Measurements from ENCODE around the gene PCK2.

The PCK2 gene

DNA sequence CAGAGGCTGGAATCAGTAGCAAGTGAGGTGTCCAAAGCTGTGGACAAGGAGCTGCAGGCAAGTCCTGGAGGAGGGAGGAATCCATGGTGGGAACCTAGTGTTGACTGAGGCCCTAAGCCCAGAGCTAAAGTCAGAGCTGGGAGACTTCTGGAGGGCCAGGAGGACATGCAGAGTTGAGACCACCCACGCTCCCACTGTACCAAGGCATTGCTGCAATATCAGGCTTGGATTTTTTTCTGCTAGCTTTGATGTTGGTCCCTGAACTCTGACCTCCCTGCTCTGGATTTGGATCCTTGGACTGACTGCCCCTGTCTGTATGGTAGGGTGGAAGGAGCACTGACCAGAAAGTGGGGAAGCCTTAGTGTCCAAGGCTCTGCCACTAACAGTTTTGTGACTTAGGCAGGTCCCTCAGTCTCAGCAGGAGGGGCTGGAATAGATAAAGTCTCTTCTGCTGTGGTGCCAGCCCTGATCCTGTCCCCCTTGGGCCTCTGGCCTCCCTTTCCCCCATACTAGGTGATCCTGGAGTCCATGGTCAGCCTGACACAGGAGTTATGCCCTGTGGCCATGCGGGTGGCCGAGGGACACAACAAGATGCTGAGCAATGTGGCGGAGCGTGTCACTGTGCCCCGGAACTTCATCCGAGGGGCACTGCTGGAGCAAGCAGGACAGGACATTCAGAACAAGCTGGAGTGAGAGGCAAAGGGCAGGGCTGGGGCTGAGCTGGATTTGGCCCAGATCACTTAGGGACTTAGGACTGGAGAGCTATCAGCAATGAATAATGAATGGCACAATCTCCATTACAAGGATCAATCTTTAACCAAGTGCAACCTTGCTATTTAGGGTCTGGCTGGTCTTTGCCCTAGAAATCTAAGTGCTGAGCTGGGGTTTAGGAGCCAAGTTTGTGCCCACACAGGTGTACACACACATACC lies 32.9 kb upstream of the PCK2 start:
- DNase-seq (ENCODE audit: low read depth), result no peak

GRCh38 chr14:24062216-24062980 lies 31.7 kb upstream of the PCK2 start:
- no peak for DNase-seq (ENCODE audit: low read depth)

DNA sequence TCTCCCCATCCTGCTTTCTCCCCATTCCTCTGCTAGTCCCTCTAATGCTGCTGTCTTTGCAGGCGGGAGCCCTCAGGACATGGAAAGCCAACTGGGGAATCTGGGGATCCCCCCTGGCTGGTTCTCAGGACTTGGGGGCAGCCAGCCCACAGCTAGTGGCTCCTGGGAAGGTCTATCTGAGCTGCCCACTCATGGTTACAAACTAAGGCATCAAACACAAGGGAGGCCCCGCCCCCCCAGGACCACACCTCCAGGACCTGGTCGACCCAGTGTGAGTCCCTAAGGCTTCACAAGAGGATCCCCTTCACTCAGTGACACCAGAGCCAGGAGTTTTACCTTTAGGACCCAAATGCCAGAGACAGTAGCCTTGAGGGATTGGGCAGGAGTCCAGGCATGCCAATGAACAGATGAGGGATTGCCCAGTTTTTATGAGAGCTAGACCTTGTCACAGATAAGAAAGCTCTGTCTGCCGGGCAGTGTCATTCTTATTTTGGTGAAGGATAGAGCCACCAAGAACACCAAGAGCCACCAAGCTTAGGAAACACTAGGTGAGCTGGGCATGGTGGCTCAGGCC lies 30.8 kb upstream of the PCK2 start:
- DNase-seq (ENCODE audit: low read depth), result no peak

DNA sequence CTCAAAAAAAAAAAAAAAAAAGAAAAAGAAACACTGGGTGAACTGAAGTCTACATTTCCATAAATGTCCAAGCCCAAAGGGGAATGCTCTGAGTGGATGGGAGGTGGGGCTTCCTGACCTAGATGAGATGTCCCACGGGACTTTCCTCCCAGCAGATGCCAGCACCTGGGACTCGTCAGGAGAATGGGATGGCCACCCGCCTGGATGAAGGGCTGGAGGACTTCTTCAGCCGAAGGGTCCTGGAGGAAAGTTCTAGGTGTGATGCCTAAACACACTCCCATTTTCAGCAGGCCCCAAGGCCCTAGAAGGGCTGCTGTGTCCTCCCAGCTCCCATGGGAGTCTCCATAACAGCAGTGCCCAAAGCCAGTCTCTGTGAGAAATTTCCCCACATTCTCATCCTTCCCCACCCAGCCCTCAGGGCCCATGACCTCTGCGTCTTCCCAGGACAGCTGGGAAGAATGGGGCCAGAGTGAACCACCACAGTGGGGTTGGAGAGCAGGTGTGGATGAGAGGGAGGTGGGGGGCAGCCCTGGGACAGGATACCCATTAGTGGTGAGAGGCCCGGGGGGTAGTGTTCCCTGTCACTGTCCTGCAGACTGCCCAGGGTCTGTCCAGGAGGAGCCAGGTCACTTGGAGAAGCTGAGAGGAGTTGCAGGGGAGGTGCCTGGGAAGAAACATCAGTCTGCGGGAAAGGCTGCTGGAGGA lies 29.9 kb upstream of the PCK2 start:
- DNase-seq (ENCODE audit: low read depth), result no peak

DNA sequence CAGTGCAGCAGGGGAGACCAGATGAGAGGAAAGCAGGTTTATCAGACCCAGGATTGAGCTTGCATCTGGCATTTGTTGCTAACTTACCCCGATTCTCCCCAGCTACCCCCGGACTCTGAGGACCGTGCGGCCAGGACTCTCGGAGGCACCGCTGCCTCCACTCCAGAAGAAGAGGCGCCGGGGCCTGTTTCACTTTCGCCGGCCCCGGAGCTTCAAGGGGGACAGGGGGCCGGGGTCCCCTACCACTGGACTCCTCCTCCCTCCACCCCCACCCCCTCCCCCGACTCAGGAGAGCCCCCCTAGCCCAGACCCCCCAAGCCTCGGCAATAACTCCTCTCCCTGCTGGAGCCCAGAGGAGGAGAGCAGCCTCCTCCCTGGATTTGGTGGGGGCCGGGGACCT lies 29.3 kb upstream of the PCK2 start:
- no peak for DNase-seq (ENCODE audit: low read depth)

GRCh38 chr14:24065408-24065807 lies 28.7 kb upstream of the PCK2 start:
- DNase-seq (ENCODE audit: low read depth), result no peak

DNA sequence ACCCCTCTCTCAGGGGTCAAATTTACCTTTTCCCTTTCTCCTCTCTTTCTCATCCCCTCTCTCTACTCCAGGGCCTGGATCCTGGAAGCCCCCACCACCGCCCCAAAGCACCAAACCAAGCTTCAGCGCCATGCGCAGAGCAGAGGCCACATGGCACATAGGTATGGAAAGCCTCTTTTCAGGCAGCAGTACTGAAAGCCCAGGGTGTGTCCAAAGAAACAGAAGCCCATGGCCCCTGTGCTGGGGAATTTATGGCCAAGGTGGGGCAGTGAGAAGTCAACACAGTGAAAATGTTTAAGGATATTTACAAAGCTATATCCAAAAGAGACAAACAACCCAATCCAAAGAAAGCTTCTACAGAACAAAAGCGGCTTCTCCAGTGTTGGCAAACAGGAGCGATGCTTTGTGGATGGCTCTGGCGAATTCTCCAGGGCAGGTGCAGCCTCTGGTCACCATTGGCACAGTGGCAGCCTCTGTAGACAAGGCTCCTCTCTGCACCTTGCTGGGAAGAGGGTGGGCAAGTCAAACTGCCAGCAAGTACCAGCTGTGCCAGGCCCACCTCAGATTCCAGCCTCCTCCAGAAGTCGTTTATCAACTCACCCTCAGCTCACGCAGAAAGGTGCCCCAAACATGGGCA lies 27.5 kb upstream of the PCK2 start:
- no peak for DNase-seq (ENCODE audit: low read depth)

DNA sequence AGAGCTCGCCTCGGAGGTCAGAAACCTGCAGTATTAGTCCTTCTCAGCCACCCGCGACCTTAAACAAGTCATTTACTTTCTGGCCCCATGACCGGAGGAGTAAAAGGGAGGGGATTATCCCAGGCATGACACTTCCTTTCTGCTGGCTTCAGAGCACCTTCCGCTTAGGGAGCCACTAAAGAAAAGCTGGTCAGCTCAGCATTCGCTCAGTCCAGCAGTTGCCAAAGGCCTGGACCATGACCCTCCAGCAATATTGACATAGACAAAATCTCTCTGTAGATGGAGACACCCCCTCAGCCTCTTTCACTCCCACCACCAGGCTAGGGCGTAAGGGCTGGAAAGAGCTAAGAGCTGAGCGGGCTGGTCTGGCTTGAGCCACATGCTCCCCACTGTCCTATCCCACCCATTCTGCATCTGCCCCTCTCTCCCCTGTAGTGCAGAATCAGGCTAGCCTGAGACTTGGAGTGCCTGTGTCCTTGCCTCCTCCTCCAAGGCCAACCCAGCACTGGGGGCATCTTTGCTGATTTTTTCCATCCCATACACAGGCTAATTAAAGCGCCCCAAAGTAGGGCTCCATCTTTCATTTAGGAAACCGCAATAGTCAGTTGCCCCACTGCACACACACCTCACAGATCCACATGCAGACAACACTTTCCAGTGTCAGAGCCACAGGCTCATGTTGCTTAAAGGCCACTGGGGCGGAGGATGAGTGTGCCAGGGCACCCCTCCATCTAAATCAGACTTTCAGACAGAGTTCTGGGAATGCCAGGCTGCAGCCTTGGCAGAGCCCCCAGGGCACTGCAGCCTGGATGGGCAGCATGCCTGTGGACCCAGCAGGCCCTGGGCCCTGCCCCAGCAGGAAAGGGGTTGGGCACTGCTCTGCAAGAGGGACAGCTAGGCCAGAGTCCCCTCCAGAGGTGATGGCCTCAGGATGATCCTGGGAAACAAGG lies 26.7 kb upstream of the PCK2 start:
- DNase-seq (ENCODE audit: low read depth), result no peak

GRCh38 chr14:24068711-24069410 lies 25.2 kb upstream of the PCK2 start:
- no peak for DNase-seq (ENCODE audit: low read depth)

GRCh38 chr14:24069411-24069735 lies 24.7 kb upstream of the PCK2 start:
- DNase-seq (ENCODE audit: low read depth), result no peak

GRCh38 chr14:24070285-24071143 lies 23.6 kb upstream of the PCK2 start:
- no peak for DNase-seq (ENCODE audit: low read depth)

DNA sequence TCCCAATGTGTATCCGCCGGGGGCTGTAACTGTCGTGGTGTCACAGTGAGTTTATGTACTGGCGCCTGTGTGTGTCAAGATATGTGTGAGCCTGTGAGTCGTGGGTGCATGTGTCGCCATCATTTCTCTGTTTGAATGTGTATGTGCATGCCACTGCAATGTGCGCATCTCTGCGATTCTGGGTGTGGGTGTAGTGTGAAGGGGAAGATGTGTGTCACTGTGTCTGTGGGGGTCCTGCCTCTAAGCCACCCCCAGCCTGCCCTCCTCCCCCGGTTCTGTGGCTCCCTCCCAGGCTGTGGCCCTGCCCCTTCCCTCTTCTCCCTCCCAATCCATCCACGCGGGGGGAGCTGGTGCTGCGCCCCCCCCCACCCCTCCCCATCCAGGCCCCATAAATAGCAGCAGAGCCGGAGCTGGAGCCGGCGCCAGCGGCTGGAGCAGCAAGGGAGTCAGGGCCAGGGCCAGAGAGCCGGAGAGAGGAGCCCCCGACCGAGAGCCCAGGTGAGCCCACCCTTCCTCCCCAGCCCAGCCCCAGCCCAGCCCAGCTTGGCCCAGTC lies 22.9 kb upstream of the PCK2 start, which contains the start of gene CPNE6:
CPNE6 (plus strand) TSS at position 419 of the 554 bp plus-strand sequence. CDS start 1,375 bp downstream, outside the sequence.
- no peak for DNase-seq (ENCODE audit: low read depth)

GRCh38 chr14:24071836-24072430 lies 22.2 kb upstream of the PCK2 start:
- DNase-seq (ENCODE audit: low read depth), result no peak

GRCh38 chr14:24072436-24072835 lies 21.7 kb upstream of the PCK2 start:
- DNase-seq (ENCODE audit: low read depth), result no peak

- DNase-seq (ENCODE audit: low read depth), result no peak
These were observed 20.9 kb upstream of the PCK2 start for GRCh38 chr14:24072881-24073877.

DNA sequence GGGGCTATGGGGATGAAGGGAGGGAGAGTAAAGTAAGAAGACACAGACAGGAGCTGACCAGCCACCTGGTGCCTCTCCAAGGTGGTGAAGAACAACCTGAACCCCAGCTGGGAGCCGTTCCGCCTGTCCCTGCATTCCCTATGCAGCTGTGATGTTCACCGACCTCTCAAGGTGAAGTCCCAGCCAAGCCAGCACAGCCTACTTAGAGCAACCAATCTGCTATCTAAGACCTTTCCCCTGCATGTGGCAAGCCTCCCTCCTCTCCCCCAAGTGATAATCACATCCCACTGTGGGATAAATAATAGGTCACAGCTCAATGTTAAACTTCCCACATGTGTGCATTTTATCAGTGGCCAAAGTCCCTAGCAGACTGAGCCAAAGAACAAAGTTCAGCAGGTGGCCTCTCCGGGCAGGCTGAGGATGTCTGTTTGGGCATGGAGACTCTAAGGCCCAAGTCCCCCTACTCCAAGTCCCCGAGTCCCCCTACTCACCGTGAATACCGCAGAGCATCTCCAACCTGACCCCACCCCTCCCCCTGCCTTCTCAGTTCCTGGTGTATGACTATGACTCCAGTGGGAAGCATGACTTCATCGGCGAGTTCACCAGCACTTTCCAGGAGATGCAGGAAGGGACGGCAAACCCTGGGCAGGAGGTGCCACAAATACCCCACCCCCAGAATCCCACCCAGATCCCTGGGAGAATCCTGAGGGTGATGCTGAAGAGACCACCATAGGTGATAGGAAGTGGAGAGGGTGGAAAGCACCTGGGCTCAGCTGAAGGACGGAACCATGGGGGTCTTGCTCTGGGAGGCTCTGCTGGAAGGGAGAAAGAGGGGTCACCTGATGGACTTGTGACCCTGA lies 19.3 kb upstream of the PCK2 start:
- DNase-seq (ENCODE audit: low read depth), result no peak
